Activated T-helper 1 cell treated with anti-CD3 and anti-CD28 coated beads, Interleukin-12 subunit alpha, Interleukin-12 subunit beta, Interleukin-2, Interleukin-4 antibody, amounts not matched to agents 30 ng/mL and 10 ng/mL and 1 ng/mL, durations not matched to agents 14 hours and 24 hours and 36 hours (primary cell): ENCODE data around the gene NPR2. TPM values are rescaled to one million over a fixed set of nuclear protein-coding genes. Genes with fewer than 3 reads are reported as not detected.
A peak's percentile ranks its signal among the peaks of the same experiment; 100 is the strongest.

Experiments used
- DNase-seq: peaks from one replicate; pipeline ENCODE4 v3.0.0; 2021; ENCODE audit warnings: low spot score
- H3K27ac Mint-ChIP-seq: one replicate; pipeline ENCODE4 v1.8.0; 2021; ENCODE audit warnings: mild to moderate bottlenecking, mixed read lengths
- H3K27me3 Mint-ChIP-seq: one replicate; pipeline ENCODE4 v1.8.0; 2022; ENCODE audit warnings: mild to moderate bottlenecking, moderate library complexity, mixed read lengths; ENCODE audit not compliant: insufficient read depth
- H3K36me3 Mint-ChIP-seq: one replicate; pipeline ENCODE4 v1.8.0; 2021; ENCODE audit warnings: low read depth, mixed read lengths
- H3K4me1 Mint-ChIP-seq: one replicate; pipeline ENCODE4 v1.8.0; 2021; ENCODE audit warnings: low read depth, mixed read lengths
- H3K4me3 Mint-ChIP-seq: one replicate; pipeline ENCODE4 v1.8.0; 2021; ENCODE audit warnings: mild to moderate bottlenecking, moderate library complexity, mixed read lengths
- H3K9me3 Mint-ChIP-seq: one replicate; pipeline ENCODE4 v1.8.0; 2021; ENCODE audit warnings: mixed read lengths
- intact Hi-C: fragments of 100-400 bp; cut with micrococcal nuclease; formaldehyde crosslinking; loops from one replicate; pipeline ENCODE4 v1.15.1; 2024
- total RNA-seq: library from RNA; stranded (reverse); gene quantifications from 2 replicates; pipeline ENCODE4 v1.2.3, GENCODE V29; 2022

Gene NPR2
- 9.3 and 10.4 TPM in 2 replicates for total RNA-seq

DNA sequence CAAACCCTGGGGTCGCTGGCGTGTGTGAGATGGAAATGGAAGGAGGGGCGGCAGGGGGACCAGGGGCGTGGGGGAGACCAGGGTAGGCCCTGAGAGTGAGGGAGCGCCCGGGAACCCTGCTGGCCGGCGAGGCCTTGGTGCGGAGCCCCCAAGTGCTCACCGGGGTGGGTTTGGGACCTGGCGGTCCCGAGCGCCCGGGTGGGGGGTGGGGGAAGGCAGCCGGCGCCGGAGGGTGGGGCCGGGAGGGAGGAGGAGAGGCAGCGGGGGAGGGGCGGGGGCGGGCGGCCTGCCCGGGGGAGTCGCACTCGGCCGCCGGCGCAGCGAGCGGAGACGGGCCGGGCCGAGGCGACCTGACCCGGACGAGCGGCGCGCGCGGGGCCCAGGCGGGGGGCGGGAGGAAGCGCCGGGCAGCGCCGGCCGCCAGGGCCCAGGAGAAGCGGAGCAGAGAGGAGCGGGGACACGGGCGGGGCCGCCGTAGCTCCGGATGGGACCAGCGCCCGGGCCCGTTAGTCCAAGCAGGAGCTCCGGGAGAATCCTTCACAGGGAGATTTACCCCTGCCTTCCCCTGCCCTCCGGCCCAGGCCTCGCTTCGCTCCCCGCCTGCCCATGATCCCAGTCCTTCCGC, at the start of gene NPR2:
NPR2 (plus strand) TSS at position 295 of the 625 bp plus-strand sequence. CDS start 818 bp downstream, outside the sequence.
- H3K9me3 Mint-ChIP-seq, result no peaks in the 10 kb centered on the region
- no peak within 1 kb of the TSS for H3K27ac Mint-ChIP-seq
- no peak for DNase-seq
- H3K27me3 Mint-ChIP-seq, result no peaks in the 10 kb centered on the region
- no peak within 1 kb of the TSS for H3K4me3 Mint-ChIP-seq
- intact Hi-C loops, result no loop called here
- H3K36me3 Mint-ChIP-seq, result peaks cover 17% of the 10 kb centered on the region
- peaks cover 10% of the 10 kb centered on the region for H3K4me1 Mint-ChIP-seq

DNA sequence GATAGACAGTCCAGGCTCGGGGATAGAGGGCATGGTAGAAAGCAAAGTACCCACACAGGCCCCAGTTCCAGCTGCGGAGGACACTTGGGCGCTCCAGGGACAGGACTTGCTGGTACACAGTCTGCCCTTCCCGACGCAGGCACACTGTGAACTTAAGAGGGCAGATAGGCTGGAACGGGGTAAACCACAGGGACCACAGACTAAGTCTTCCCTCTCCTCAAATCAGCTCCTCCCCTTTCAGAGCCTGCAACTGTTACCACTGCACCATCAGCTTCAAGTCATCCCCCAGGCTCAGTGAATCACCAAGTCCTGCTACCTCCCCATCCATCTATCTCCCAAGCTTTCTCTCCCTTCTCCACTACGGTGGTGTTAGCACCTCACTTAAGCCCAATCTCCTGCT, 49.7 kb upstream of the NPR2 start:
- DNase-seq, result no peak
- intact Hi-C loops, result no loop called here
- Mint-ChIP-seq H3K4me1 (peaks cover 34% of the 10 kb centered on the region), H3K9me3 (no peaks in the 10 kb centered on the region), H3K27ac (no peak overlapping the region), H3K27me3 (no peaks in the 10 kb centered on the region), H3K36me3 (peaks cover 51% of the 10 kb centered on the region), H3K4me3 (no peak overlapping the region)

DNA sequence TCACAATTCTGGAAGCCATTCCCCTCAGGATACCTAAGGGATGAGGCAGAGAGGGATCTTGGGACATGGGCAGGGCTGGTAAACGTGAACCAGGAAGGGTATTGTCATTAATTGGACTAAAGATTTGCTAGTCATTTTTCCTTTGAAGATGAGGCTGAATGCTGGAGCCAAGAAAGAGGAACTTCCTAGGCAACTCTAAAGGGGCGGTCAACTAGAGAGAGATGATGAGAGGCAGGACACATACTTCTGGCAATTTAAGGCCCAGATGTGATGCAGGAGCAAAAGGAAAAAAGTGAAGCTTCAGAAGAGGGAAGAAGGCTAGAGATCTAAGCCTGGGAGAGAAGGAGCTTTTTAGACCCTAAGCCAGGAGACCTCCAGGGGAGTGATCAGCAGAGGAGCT, 47.9 kb upstream of the NPR2 start:
- Mint-ChIP-seq H3K36me3 (peaks cover 42% of the 10 kb centered on the region), H3K27me3 (no peaks in the 10 kb centered on the region), H3K27ac (no peak overlapping the region), H3K4me3 (no peak overlapping the region), H3K9me3 (no peaks in the 10 kb centered on the region), H3K4me1 (peaks cover 51% of the 10 kb centered on the region)
- intact Hi-C loops, result no loop called here
- no peak for DNase-seq

DNA sequence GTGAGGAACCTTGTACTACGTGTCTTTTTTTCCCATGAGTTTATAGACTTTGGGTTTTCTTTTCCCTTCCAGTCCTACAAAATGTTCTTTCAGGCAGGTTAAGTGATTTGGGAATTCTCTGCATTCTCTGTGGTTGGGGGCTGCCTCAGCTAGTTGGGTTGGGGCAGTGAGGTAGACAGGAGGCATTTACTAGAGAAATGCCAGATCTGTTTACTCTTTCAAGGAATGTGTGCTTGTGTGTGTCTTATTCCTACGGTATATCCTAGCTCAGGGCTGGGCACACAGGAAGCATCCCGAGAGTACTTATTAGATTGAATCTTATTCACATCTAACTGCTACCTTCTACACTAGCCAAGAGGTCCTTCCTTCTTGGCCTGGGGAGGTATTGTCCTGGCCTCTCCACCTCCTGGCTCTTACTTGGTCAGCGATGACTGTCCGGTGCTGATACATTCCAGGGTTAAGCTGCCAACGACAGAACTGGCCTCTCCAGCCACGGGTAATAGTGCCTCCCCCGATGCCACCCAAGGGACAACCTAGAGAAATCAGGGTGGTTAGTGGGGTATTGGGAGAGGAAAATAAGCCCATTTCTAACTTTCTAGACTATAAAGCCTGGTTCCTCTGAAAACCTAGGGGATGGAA, 47.4 kb upstream of the NPR2 start:
- H3K4me1 Mint-ChIP-seq, result peaks cover 52% of the 10 kb centered on the region
- H3K4me3 Mint-ChIP-seq, result no peak overlapping the region
- DNase-seq, result no peak
- peaks cover 36% of the 10 kb centered on the region for H3K36me3 Mint-ChIP-seq
- intact Hi-C loops, result no loop called here
- H3K9me3 Mint-ChIP-seq, result no peaks in the 10 kb centered on the region
- no peaks in the 10 kb centered on the region for H3K27me3 Mint-ChIP-seq
- H3K27ac Mint-ChIP-seq, result no peak overlapping the region

- Mint-ChIP-seq H3K4me3 (peak overlapping the region; percentile 67), H3K36me3 (peaks cover 30% of the 10 kb centered on the region), H3K4me1 (peaks cover 60% of the 10 kb centered on the region), H3K27ac (no peak overlapping the region), H3K27me3 (no peaks in the 10 kb centered on the region), H3K9me3 (no peaks in the 10 kb centered on the region)
- intact Hi-C loops, result loop anchor here (5.0 kb wide), 1 partner anchor 633 kb away; no protein-coding TSS in a partner anchor
- DNase-seq, result no peak
Observed at GRCh38 chr9:35745569-35745968, 45.8 kb upstream of the NPR2 start.

GRCh38 chr9:35746583-35746982, 44.8 kb upstream of the NPR2 start:
- peaks cover 34% of the 10 kb centered on the region for H3K36me3 Mint-ChIP-seq
- peaks cover 58% of the 10 kb centered on the region for H3K4me1 Mint-ChIP-seq
- no peak for DNase-seq
- no peaks in the 10 kb centered on the region for H3K9me3 Mint-ChIP-seq
- peak overlapping the region; percentile 89 for H3K4me3 Mint-ChIP-seq
- no peaks in the 10 kb centered on the region for H3K27me3 Mint-ChIP-seq
- H3K27ac Mint-ChIP-seq, result no peak overlapping the region
- intact Hi-C loops, result loop anchor here (5.0 kb wide), 1 partner anchor 634 kb away; no protein-coding TSS in a partner anchor

DNA sequence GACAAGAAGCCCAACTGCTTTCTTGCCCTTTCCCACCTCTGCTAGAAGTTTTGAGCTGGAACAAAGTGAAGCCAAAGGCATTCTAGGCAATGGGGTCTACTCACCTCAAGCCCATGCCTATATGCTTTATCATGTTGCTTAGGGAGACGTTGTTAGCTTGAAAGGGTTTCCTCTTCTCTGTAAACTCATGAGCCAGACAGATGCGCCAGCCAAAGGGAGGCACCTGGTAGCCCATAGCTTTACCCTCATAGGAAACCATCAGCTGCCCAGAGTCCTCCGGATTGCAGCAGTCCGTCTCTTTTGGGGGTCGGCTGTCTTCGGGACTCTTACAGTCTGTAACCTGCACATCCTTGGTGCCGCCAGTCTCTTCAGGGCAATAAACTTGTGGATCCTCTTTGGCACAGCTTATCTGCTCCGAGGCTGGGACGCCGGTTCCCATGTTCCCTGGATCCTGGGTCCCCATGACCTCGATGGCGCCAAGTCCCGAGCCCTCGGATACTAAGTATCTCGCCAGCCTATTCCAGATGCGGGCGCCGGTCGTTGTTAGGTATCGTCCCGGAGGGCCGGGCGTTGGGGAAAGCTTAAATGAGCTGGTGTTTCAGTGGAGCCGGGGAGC, 43.0 kb upstream of the NPR2 start:
- intact Hi-C loops, result loop anchor here (1.0 to 5.0 kb wide), 3 partner anchors 12 to 636 kb away; partner anchors contain the start of genes FAM221B and TMEM8B
- Mint-ChIP-seq H3K4me3 (peak overlapping the region; percentile 89), H3K27me3 (no peaks in the 10 kb centered on the region), H3K9me3 (no peaks in the 10 kb centered on the region), H3K27ac (peak overlapping the region; percentile 60), H3K36me3 (peaks cover 34% of the 10 kb centered on the region), H3K4me1 (peaks cover 44% of the 10 kb centered on the region)
- no peak for DNase-seq

GRCh38 chr9:35748858-35749514, 42.4 kb upstream of the NPR2 start, which contains the start of the genes GBA2 and RGP1:
Gene GBA2, minus strand, starts transcription at chr9:35749228. Its CDS starts 524 bp downstream, at chr9:35748704.
Gene RGP1, plus strand, starts transcription at chr9:35749287. Its CDS starts 469 bp downstream, at chr9:35749756.
- peak; percentile 69 for DNase-seq
- Mint-ChIP-seq H3K9me3 (no peaks in the 10 kb centered on the region), H3K36me3 (peaks cover 33% of the 10 kb centered on the region), H3K27me3 (no peaks in the 10 kb centered on the region), H3K27ac (peak within 1 kb of the TSS; percentile 73), H3K4me1 (peaks cover 40% of the 10 kb centered on the region), H3K4me3 (peak within 1 kb of the TSS; percentile 95)
- intact Hi-C loops, result loop anchor here (1.0 to 5.0 kb wide), 7 partner anchors 8 to 637 kb away; partner anchors contain the start of genes CREB3, FAM221B, HINT2 and TLN1

DNA sequence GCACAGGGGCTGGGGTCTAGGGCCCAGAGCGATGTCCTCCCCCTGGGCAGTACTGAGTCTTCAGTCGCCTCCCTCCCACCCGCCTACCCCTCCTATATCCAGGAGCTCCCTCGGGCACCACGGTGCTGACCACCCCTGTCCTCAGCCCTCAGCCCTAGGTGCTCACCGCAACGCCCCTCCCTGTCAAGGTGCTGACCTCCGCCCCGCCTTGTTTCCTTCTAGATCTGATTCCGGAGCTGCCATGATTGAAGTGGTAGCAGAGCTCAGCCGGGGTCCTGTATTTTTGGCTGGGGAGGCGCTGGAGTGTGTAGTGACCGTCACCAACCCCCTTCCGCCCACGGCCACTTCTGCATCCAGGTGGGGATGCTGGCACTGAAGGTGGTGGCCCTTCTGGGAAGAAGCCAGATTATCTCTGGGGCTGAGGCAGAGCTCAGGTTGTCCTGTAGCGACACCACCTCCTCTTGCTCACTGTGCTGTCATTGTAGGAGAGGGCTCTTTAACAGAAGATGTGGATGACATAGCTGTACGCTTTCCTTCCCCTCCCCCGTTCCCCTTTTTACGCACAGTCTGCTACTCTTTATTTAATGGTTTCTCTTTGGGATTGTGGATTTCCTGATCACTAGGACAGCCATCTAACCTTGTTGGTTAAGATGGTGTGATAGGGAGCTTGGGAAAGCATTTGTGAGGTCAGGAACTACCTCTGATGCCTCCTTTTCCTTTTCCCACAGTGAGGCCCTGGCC, 41.7 kb upstream of the NPR2 start:
- Mint-ChIP-seq H3K4me1 (peaks cover 40% of the 10 kb centered on the region), H3K9me3 (no peaks in the 10 kb centered on the region), H3K27me3 (no peaks in the 10 kb centered on the region), H3K27ac (peak overlapping the region; percentile 73), H3K4me3 (peak overlapping the region; percentile 95), H3K36me3 (peaks cover 28% of the 10 kb centered on the region)
- intact Hi-C loops, result loop anchor here (1.0 to 5.0 kb wide), 6 partner anchors 8 to 637 kb away; partner anchors contain the start of genes CREB3, FAM221B, HINT2 and TLN1
- peak; percentile 41 for DNase-seq

- peaks cover 26% of the 10 kb centered on the region for H3K36me3 Mint-ChIP-seq
- no peaks in the 10 kb centered on the region for H3K9me3 Mint-ChIP-seq
- no peak for DNase-seq
- no peaks in the 10 kb centered on the region for H3K27me3 Mint-ChIP-seq
- intact Hi-C loops, result no loop called here
- peak overlapping the region; percentile 95 for H3K4me3 Mint-ChIP-seq
- H3K27ac Mint-ChIP-seq, result peak overlapping the region; percentile 73
- H3K4me1 Mint-ChIP-seq, result peaks cover 40% of the 10 kb centered on the region
Observed at GRCh38 chr9:35750256-35750531, 41.2 kb upstream of the NPR2 start.

- H3K4me3 Mint-ChIP-seq, result no peak overlapping the region
- H3K27ac Mint-ChIP-seq, result no peak overlapping the region
- H3K36me3 Mint-ChIP-seq, result peaks cover 24% of the 10 kb centered on the region
- DNase-seq, result no peak
- H3K4me1 Mint-ChIP-seq, result peaks cover 37% of the 10 kb centered on the region
- no peaks in the 10 kb centered on the region for H3K27me3 Mint-ChIP-seq
- intact Hi-C loops, result no loop called here
- H3K9me3 Mint-ChIP-seq, result no peaks in the 10 kb centered on the region
Observed at GRCh38 chr9:35753466-35753865, 37.9 kb upstream of the NPR2 start.

DNA sequence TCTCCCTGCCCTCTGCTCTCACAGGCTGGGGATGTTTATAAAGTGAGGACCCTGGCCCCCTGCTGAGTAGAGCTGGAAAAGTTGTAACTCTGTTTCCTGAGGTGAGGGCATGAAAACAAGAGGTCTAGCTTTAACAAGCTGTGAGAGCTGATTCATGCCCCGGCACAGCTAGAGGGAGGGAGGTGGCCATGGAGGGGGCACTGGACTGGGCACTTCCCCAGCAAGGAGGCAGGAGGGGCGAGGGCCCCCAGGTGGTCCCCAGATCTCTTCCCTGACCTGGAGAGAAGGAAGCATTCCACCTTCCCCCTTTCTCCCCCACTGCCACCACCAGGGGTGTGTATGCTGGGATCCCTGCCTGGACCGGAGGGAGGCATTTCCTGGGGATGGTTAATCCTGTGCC, 37.1 kb upstream of the NPR2 start, which contains the start of gene MSMP:
MSMP (minus strand) TSS at position 13 of the 400 bp plus-strand sequence. CDS start 147 bp downstream, outside the sequence.
- no peak for DNase-seq
- Mint-ChIP-seq H3K27ac (no peak within 1 kb of the TSS), H3K36me3 (peaks cover 28% of the 10 kb centered on the region), H3K9me3 (no peaks in the 10 kb centered on the region), H3K27me3 (no peaks in the 10 kb centered on the region), H3K4me1 (peaks cover 43% of the 10 kb centered on the region), H3K4me3 (no peak within 1 kb of the TSS)
- intact Hi-C loops, result no loop called here
